Stomach smooth muscle (tissue), 2 donors: Measurements from ENCODE around the gene HK3.
"Not testable (repeated sequence)": the region's sequence is repeated elsewhere in the genome, so short reads cannot be mapped to it uniquely, and the experiment has no call there.

Source experiments
- H3K27ac ChIP-seq: one replicate; pipeline ENCODE4 v1.7.0; 2013; ENCODE audit warnings: mild to moderate bottlenecking, low read length, inconsistent platforms
- H3K27me3 ChIP-seq, 2 donors: one replicate each; pipeline ENCODE4 v1.7.0; 2013; ENCODE audit warnings: low read length in 2 of 2; ENCODE audit not compliant: insufficient read depth in 2 of 2, control insufficient read depth in 1 of 2
- H3K36me3 ChIP-seq, 2 donors: one replicate each; pipeline ENCODE4 v1.7.0; 2013; ENCODE audit warnings: low read length in 2 of 2; ENCODE audit not compliant: control insufficient read depth in 2 of 2, insufficient read depth in 2 of 2
- H3K4me1 ChIP-seq: one replicate; pipeline ENCODE4 v1.7.0; 2013; ENCODE audit warnings: low read length; ENCODE audit not compliant: control insufficient read depth, insufficient read depth
- H3K4me3 ChIP-seq, 2 donors: one replicate each; pipeline ENCODE4 v1.7.0; 2013; ENCODE audit warnings: low read length in 2 of 2
- H3K9ac ChIP-seq, 2 donors: one replicate each; pipeline ENCODE4 v1.7.0; 2013; ENCODE audit warnings: low read length in 2 of 2, mild to moderate bottlenecking in 1 of 2
- H3K9me3 ChIP-seq, 2 donors: one replicate each; pipeline ENCODE4 v1.7.0; 2013; ENCODE audit warnings: low read length in 2 of 2; ENCODE audit not compliant: control insufficient read depth in 2 of 2
- donor health status: healthy.
- donor health status: Pancreatic carcinoma.

HK3 gene

GRCh38 chr5:176875014-176875550 lies 24.1 kb downstream of the HK3 start:
- H3K9me3 ChIP-seq, result no peaks in the 10 kb centered on the region
- no peaks in the 10 kb centered on the region for H3K36me3 ChIP-seq
- no peaks in the 10 kb centered on the region for H3K4me1 ChIP-seq
- peaks cover 17 to 18% of the 10 kb centered on the region in 2 donors for H3K27me3 ChIP-seq
- no peak overlapping the region for H3K4me3 ChIP-seq
- H3K27ac ChIP-seq, result no peak overlapping the region
- H3K9ac ChIP-seq, result no peak overlapping the region

DNA sequence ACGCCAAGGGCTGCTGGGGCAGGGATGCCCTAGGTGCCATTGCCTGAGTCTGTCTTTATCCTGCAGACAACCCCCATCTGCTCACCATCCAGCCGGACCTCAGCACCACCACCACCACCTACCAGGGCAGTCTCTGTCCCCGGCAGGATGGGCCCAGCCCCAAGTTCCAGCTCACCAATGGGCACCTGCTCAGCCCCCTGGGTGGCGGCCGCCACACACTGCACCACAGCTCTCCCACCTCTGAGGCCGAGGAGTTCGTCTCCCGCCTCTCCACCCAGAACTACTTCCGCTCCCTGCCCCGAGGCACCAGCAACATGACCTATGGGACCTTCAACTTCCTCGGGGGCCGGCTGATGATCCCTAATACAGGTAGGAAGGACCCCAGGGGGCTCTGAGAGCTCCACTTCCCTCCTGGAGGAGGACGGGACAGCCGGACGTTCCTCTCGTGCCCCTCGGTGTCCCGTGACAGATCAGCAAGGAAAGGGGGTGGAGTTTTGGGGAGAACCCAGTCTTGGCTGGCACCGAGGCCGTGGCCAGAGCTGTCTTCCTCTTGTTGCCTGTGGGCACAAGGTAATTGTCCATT lies 24.9 kb downstream of the HK3 start:
- no peaks in the 10 kb centered on the region for H3K4me1 ChIP-seq
- H3K9ac ChIP-seq, result no peak overlapping the region
- H3K9me3 ChIP-seq, result no peaks in the 10 kb centered on the region
- no peaks in the 10 kb centered on the region for H3K36me3 ChIP-seq
- H3K27me3 ChIP-seq, result peaks cover 17 to 18% of the 10 kb centered on the region in 2 donors
- no peak overlapping the region for H3K27ac ChIP-seq
- no peak overlapping the region for H3K4me3 ChIP-seq

DNA sequence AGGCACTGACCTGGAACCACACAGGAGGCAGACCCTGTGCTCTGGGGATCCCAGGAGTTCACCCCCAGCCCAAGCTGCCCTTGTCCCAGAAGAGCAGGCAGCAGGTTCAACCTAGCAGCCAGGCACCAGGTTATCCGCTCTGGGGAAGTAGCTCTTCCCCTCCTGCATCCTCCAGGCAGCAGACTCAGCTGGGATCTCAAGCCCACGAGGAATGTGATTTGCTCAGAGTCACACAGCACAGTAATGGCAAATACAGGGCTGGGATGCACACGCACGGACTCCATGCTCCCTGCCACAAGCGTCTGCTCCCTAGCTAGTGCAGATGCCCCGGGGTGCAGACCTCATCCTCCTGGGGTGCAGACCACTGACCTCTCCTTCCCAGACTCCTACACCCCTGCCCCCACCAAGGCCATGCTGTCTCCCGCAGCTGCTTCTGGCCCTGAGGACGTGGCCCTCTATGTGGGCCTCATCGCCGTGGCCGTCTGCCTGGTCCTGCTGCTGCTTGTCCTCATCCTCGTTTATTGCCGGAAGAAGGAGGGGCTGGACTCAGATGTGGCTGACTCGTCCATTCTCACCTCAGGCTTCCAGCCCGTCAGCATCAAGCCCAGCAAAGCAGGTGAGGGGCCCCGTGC lies 25.5 kb downstream of the HK3 start:
- Histone ChIP-seq H3K27me3 (peaks cover 17 to 18% of the 10 kb centered on the region in 2 donors), H3K4me1 (no peaks in the 10 kb centered on the region), H3K27ac (no peak overlapping the region), H3K9ac (no peak overlapping the region), H3K4me3 (no peak overlapping the region), H3K9me3 (no peaks in the 10 kb centered on the region), H3K36me3 (no peaks in the 10 kb centered on the region)

DNA sequence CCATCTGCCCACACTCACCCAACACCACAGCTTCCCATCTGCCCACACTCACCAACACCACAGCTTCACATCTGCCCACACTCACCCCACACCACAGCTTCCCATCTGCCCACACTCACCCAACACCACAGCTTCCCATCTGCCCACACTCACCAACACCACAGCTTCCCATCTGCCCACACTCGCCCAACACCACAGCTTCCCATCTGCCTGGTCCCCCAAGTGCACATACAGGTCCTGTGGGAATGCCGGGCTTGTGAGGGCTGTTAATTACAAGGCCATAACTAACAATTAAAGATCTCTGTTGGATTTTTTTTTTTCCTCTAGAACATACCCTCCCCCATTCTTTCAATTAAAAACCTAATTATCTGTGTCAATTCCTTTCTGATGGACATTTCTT lies 26.1 kb downstream of the HK3 start:
- not testable (repeated sequence) for H3K9me3 ChIP-seq, H3K27ac ChIP-seq, H3K36me3 ChIP-seq, H3K4me1 ChIP-seq, H3K9ac ChIP-seq, H3K4me3 ChIP-seq
- H3K27me3 ChIP-seq, result peaks cover 17 to 20% of the 10 kb centered on the region in 2 donors

- H3K9me3 ChIP-seq, H3K36me3 ChIP-seq, H3K4me1 ChIP-seq, H3K27ac ChIP-seq, H3K9ac ChIP-seq, H3K4me3 ChIP-seq: not testable (repeated sequence)
- peaks cover 17 to 22% of the 10 kb centered on the region in 2 donors for H3K27me3 ChIP-seq
Observed at GRCh38 chr5:176872586-176872985, 26.6 kb downstream of the HK3 start.

- not testable (repeated sequence) for H3K9ac ChIP-seq, H3K36me3 ChIP-seq, H3K4me1 ChIP-seq, H3K9me3 ChIP-seq, H3K4me3 ChIP-seq, H3K27ac ChIP-seq
- peaks cover 17 to 18% of the 10 kb centered on the region in 2 donors for H3K27me3 ChIP-seq
Observed at GRCh38 chr5:176870644-176871043, 28.5 kb downstream of the HK3 start.

- Histone ChIP-seq H3K4me1 (no peaks in the 10 kb centered on the region), H3K4me3 (no peak overlapping the region), H3K27ac (no peak overlapping the region), H3K27me3 (peaks cover 16 to 19% of the 10 kb centered on the region in 2 donors), H3K9ac (no peak overlapping the region), H3K9me3 (no peaks in the 10 kb centered on the region), H3K36me3 (no peaks in the 10 kb centered on the region)
Observed at GRCh38 chr5:176870110-176870591, 29.0 kb downstream of the HK3 start.

DNA sequence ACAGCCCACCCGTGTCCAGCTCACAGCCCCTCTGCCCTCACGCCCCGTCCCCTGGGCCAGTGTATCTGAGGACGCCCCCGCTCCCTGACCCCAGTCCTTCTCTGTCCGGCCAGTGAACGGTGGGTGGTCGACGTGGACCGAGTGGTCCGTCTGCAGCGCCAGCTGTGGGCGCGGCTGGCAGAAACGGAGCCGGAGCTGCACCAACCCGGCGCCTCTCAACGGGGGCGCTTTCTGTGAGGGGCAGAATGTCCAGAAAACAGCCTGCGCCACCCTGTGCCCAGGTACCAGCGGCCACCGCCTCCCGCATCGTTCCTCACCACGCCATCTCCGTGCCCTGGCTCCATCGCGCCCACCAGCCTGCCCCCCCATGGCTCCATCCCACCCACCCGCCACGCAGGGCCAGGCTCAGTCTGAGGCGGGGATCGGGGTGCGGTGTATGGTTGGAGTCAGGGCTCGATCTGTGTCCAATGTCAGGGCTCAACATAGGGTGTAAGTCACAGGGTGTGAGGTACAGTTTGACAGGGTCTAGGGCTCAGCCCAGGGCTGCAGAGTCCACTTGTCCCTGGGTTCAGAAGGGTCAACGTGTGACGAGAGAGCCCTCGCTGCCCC lies 29.5 kb downstream of the HK3 start:
- H3K4me1 ChIP-seq, result no peaks in the 10 kb centered on the region
- no peak overlapping the region for H3K4me3 ChIP-seq
- H3K36me3 ChIP-seq, result no peaks in the 10 kb centered on the region
- H3K9ac ChIP-seq, result no peak overlapping the region
- H3K27ac ChIP-seq, result no peak overlapping the region
- H3K9me3 ChIP-seq, result no peaks in the 10 kb centered on the region
- H3K27me3 ChIP-seq, result peaks cover 17 to 19% of the 10 kb centered on the region in 2 donors

DNA sequence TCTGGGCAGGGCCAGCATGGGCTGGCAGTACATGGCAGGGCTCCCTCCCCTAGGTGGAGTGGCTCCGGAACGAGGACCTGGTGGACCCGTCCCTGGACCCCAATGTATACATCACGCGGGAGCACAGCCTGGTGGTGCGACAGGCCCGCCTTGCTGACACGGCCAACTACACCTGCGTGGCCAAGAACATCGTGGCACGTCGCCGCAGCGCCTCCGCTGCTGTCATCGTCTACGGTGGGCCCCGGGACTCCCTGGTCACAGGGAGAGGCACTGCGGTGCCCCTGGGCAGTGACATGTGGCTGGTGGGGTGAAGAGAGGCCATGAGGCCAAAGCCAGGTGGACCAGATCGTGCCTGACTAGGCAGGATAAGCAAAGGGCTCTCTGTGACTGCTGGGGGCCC lies 30.4 kb downstream of the HK3 start:
- no peak overlapping the region for H3K27ac ChIP-seq
- no peak overlapping the region for H3K9ac ChIP-seq
- H3K27me3 ChIP-seq, result peaks cover 19 to 22% of the 10 kb centered on the region in 2 donors
- no peaks in the 10 kb centered on the region for H3K36me3 ChIP-seq
- no peaks in the 10 kb centered on the region for H3K9me3 ChIP-seq
- no peak overlapping the region for H3K4me3 ChIP-seq
- no peaks in the 10 kb centered on the region for H3K4me1 ChIP-seq

DNA sequence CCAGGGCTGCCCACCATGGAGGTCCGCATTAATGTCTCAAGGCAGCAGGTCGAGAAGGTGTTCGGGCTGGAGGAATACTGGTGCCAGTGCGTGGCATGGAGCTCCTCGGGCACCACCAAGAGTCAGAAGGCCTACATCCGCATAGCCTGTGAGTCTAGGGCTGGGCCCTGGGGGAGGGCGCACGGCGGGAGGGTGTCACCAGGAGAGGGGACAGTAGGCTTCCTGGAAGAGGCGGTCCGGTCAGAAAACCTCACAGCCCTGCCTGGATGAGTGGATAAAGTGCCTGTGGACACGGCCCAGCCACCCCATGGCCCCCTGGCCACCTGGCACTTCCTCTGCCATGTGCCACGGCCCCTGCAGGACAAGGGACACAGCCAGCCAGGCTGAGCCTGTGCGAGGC lies 31.0 kb downstream of the HK3 start:
- Histone ChIP-seq H3K27me3 (peaks cover 20 to 22% of the 10 kb centered on the region in 2 donors), H3K9me3 (no peaks in the 10 kb centered on the region), H3K27ac (no peak overlapping the region), H3K4me3 (no peak overlapping the region), H3K9ac (no peak overlapping the region), H3K4me1 (no peaks in the 10 kb centered on the region), H3K36me3 (no peaks in the 10 kb centered on the region)
